T-cell (primary cell): ENCODE measurements around the gene PADI3. TPM values are rescaled to one million over a fixed set of nuclear protein-coding genes. Genes with fewer than 3 reads are reported as not detected.

Source experiments
- ATAC-seq, 4 experiments: fragments of 200-7000 bp in 3 of 4; fragments of 150-1000 bp in 1 of 4; cut with Tn5 transposase; replicated peaks in 1 of 4; 1 replicate in 3 of 4; 2 replicates in 1 of 4; pipeline ENCODE4 v1.10.0; 2021; ENCODE audit warnings: moderate library complexity in 3 of 4, mild to moderate bottlenecking in 2 of 4, moderate number of reproducible peaks in 1 of 4
- CTCF ChIA-PET, 2 donors: fragments of 300-600 bp; sonication (Branson Sonifier 250); formaldehyde crosslinking; loops; one replicate each; lab custom pipeline; 2022; ENCODE audit warnings: antibody characterized with exemption in 2 of 2; lab: Charles Lee
- POLR2A ChIA-PET, 2 donors: fragments of 300-600 bp; sonication (Branson Sonifier 250); formaldehyde crosslinking; loops; one replicate each; lab custom pipeline; 2022; ENCODE audit warnings: antibody characterized with exemption in 2 of 2; lab: Charles Lee
- DNase-seq, 35 experiments: peaks; one replicate each; pipeline versions ENCODE4 v3.0.0 to v3.0.0-alpha.2; 2013 to 2023
- H3K27ac ChIP-seq: one replicate; pipeline ENCODE4 v1.5.1; 2013; ENCODE audit warnings: low read length
- H3K27me3 ChIP-seq, 2 experiments: replicated peaks in 1 of 2; 1 replicate in 1 of 2; 2 replicates in 1 of 2; pipeline versions ENCODE4 v1.6.1 to v1.7.0; 2013; ENCODE audit warnings: low read length in 1 of 2, mixed read lengths in 1 of 2; ENCODE audit not compliant: control insufficient read depth in 2 of 2, insufficient read depth in 2 of 2; ENCODE audit errors: extremely low read depth in 1 of 2
- H3K36me3 ChIP-seq, 2 donors: 1 replicate in 1 of 2; 2 replicates in 1 of 2; pipeline versions ENCODE4 v1.6.1 to v1.7.0; 2013; ENCODE audit warnings: low read length in 1 of 2; ENCODE audit not compliant: control insufficient read depth in 2 of 2, insufficient read depth in 1 of 2; ENCODE audit errors: extremely low read depth in 1 of 2
- H3K4me1 ChIP-seq, 2 experiments: 1 replicate in 1 of 2; 2 replicates in 1 of 2; pipeline versions ENCODE4 v1.6.1 to v1.7.0; 2013; ENCODE audit warnings: low read length in 2 of 2, mixed read lengths in 1 of 2; ENCODE audit not compliant: insufficient read depth in 2 of 2, control insufficient read depth in 1 of 2; ENCODE audit errors: extremely low read depth in 1 of 2
- H3K4me3 ChIP-seq, 2 donors: 1 replicate in 1 of 2; 2 replicates in 1 of 2; pipeline versions ENCODE4 v1.5.1 to v1.7.0; 2013; ENCODE audit warnings: mild to moderate bottlenecking in 2 of 2, low read length in 1 of 2, moderate library complexity in 1 of 2; ENCODE audit not compliant: control insufficient read depth in 1 of 2; ENCODE audit errors: extremely low read depth in 1 of 2
- H3K9me3 ChIP-seq: 2 replicates; pipeline ENCODE4 v1.7.0; 2013
- H3K27ac Mint-ChIP-seq, 2 donors: one replicate each; pipeline ENCODE4 v1.8.0; 2020 to 2021; ENCODE audit warnings: mild to moderate bottlenecking in 2 of 2, mixed read lengths in 2 of 2
- H3K27me3 Mint-ChIP-seq, 2 donors: one replicate each; pipeline ENCODE4 v1.8.0; 2021 to 2022; ENCODE audit warnings: mixed read lengths in 2 of 2
- H3K36me3 Mint-ChIP-seq: one replicate; pipeline ENCODE4 v1.8.0; 2021; ENCODE audit warnings: mixed read lengths
- H3K4me1 Mint-ChIP-seq, 3 donors: one replicate each; pipeline ENCODE4 v1.8.0; 2020 to 2022; ENCODE audit warnings: mixed read lengths in 3 of 3, mild to moderate bottlenecking in 1 of 3
- H3K4me3 Mint-ChIP-seq, 3 donors: one replicate each; pipeline ENCODE4 v1.8.0; 2020 to 2022; ENCODE audit warnings: mild to moderate bottlenecking in 3 of 3, mixed read lengths in 3 of 3, moderate library complexity in 3 of 3
- H3K9me3 Mint-ChIP-seq, 3 donors: one replicate each; pipeline ENCODE4 v1.8.0; 2020 to 2022; ENCODE audit warnings: mixed read lengths in 3 of 3
- WGBS: methylation state at CpG from one replicate; pipeline ENCODE4 v1.1.5; 2013; ENCODE audit warnings: missing lambda C conversion rate; ENCODE audit not compliant: insufficient coverage; 5-methylcytosine and 5-hydroxymethylcytosine counted together
- total RNA-seq, 35 experiments: library from RNA in 6 of 35; stranded (reverse) in 6 of 35; fragments of 120-200 nt in 1 of 35; gene quantifications; one replicate each; pipeline versions ENCODE4 v1.2.1 to v1.2.4 and lab custom pipeline; 2013 to 2026

The PADI3 gene
- total RNA-seq, result not detected
- total RNA-seq (2013), result not detected
- 0 to 0.18 (median 0) reads per million in 29 experiments for total RNA-seq (lab: John Stamatoyannopoulos, UW)

GRCh38 chr1:17248781-17249180 is at the start of gene PADI3:
PADI3 (plus strand) TSS chr1:17249098; CDS start chr1:17249138, 40 bp downstream.
- Mint-ChIP-seq H3K4me1 (no peaks in the 10 kb centered on the region), H3K36me3 (no peaks in the 10 kb centered on the region), H3K27me3 (peaks cover 13 to 29% of the 10 kb centered on the region in 2 donors), H3K27ac (no peak within 1 kb of the TSS), H3K4me3 (no peak within 1 kb of the TSS), H3K9me3 (no peaks in the 10 kb centered on the region)
- ChIA-PET POLR2A (no interaction called here), CTCF (interaction anchor here in 1 of 2 donors (0.7 kb wide), 1 partner anchor 128 kb away, joined by 3 read pairs; no protein-coding TSS in a partner anchor)
- Histone ChIP-seq H3K4me1 (no peaks in the 10 kb centered on the region), H3K27me3 (peaks cover 0 to 27% of the 10 kb centered on the region in 2 experiments), H3K27ac (no peak within 1 kb of the TSS), H3K36me3 (no peaks in the 10 kb centered on the region), H3K9me3 (no peaks in the 10 kb centered on the region), H3K4me3 (no peak within 1 kb of the TSS)
- no peak for ATAC-seq
- 71% methylated on average over 5 of the region's 9 CpGs for WGBS
- no peak for DNase-seq

DNA sequence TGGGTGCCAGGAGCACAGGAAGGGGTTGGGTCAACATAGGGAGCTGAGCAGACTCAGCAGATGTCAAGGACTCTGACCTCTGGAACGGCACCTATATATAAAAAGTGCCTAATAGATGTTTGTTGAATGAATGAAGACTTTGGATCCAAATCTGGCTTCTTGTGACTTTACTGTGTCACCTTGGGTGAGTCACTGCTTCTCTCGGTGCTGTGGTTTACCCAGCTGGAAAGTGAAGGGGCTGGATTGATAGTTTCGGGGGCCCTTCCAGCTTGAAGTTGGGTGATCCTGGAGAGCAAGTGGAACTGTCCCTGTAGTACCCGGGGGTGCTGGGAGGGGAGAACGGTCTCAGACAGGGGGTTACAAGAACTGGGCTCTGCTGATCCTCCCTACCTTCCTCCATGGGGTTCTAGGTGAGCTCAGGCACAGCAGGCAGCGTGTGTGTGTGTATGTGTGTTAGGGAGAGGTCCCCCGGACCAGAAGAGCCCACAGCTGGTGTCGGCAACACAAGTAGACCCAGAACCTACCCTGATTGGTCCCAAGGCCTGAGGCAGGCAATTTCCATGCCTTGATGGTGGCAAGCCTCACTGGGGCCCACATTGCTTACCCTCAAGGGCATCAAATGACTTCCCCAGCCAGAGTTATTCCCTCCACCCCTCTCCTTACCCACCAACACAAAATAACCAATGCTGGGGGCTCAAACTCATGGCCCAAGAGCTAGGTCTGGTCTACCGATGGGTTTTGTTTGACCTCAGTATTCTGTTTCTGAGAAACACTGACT is 49.4 kb upstream of the PADI3 start:
- Mint-ChIP-seq H3K4me3 (no peak overlapping the region), H3K4me1 (peaks cover 30 to 42% (median 41%) of the 10 kb centered on the region in 3 donors), H3K27ac (no peak overlapping the region), H3K27me3 (peaks cover 8 to 17% of the 10 kb centered on the region in 2 donors), H3K36me3 (no peaks in the 10 kb centered on the region), H3K9me3 (no peaks in the 10 kb centered on the region)
- ChIA-PET POLR2A (no interaction called here), CTCF (no interaction called here)
- Histone ChIP-seq H3K36me3 (no peaks in the 10 kb centered on the region), H3K4me3 (no peak overlapping the region), H3K9me3 (no peaks in the 10 kb centered on the region), H3K27me3 (peaks cover 0 to 10% of the 10 kb centered on the region in 2 experiments), H3K27ac (no peak overlapping the region), H3K4me1 (peaks cover 12 to 17% of the 10 kb centered on the region in 2 experiments)
- DNase-seq, result peak in 1 of 35 experiments; percentile 3
- WGBS, result 76% methylated on average over 5 of the region's 9 CpGs
- no peak for ATAC-seq

DNA sequence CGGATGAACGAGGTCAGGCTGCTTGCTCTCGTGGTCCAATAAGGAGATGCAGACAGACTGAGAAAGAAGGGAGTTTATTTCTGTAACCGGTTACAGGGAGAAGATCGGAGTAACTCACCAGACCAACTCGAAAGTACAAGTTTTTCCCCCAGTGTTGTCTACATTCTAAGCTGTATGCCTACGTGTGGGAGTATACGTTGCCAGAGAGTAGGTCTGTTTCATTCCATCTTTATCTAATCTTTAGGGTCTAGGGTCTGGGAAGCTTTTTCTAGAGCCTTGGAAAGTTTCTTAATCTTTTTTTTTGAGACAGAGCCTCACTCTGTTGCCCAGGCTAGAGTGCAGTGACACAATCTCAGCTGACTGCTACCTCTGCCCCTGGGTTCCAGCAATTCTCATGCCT is 48.7 kb upstream of the PADI3 start:
- no peak for DNase-seq
- Histone ChIP-seq H3K36me3 (no peaks in the 10 kb centered on the region), H3K4me1 (peaks cover 12 to 17% of the 10 kb centered on the region in 2 experiments), H3K27ac (no peak overlapping the region), H3K4me3 (no peak overlapping the region), H3K9me3 (no peaks in the 10 kb centered on the region), H3K27me3 (peaks cover 0 to 10% of the 10 kb centered on the region in 2 experiments)
- Mint-ChIP-seq H3K9me3 (no peaks in the 10 kb centered on the region), H3K36me3 (no peaks in the 10 kb centered on the region), H3K27me3 (peaks cover 10 to 20% of the 10 kb centered on the region in 2 donors), H3K4me1 (peaks cover 30 to 48% (median 42%) of the 10 kb centered on the region in 3 donors), H3K4me3 (no peak overlapping the region), H3K27ac (no peak overlapping the region)
- 90% methylated on average over 5 of the region's 8 CpGs for WGBS
- ChIA-PET POLR2A (no interaction called here), CTCF (no interaction called here)
- ATAC-seq, result no peak

- peaks cover 30 to 53% (median 42%) of the 10 kb centered on the region in 3 donors for H3K4me1 Mint-ChIP-seq
- H3K27ac Mint-ChIP-seq, result peak overlapping the region in 1 of 2 donors; percentile 4
- peak overlapping the region in 1 of 3 donors; percentile 71 for H3K4me3 Mint-ChIP-seq
- Histone ChIP-seq H3K27me3 (peaks cover 0 to 13% of the 10 kb centered on the region in 2 experiments), H3K9me3 (no peaks in the 10 kb centered on the region), H3K27ac (no peak overlapping the region), H3K4me3 (no peak overlapping the region), H3K4me1 (peaks cover 12 to 17% of the 10 kb centered on the region in 2 experiments), H3K36me3 (no peaks in the 10 kb centered on the region)
- peaks cover 13 to 25% of the 10 kb centered on the region in 2 donors for H3K27me3 Mint-ChIP-seq
- CTCF ChIA-PET, result no interaction called here
- DNase-seq (no peak), ATAC-seq (no peak)
- no peaks in the 10 kb centered on the region for H3K9me3 Mint-ChIP-seq
- WGBS, result no CpG with 5 or more reads among the region's 5 CpGs
- POLR2A ChIA-PET, result no interaction called here
- H3K36me3 Mint-ChIP-seq, result no peaks in the 10 kb centered on the region
Measured at GRCh38 chr1:17200756-17201155, 48.1 kb upstream of the PADI3 start.

- Mint-ChIP-seq H3K4me3 (peak overlapping the region; percentile 39 to 71 (median 58)), H3K9me3 (no peaks in the 10 kb centered on the region), H3K27me3 (peaks cover 16 to 32% of the 10 kb centered on the region in 2 donors), H3K4me1 (peaks cover 30 to 58% (median 42%) of the 10 kb centered on the region in 3 donors), H3K36me3 (no peaks in the 10 kb centered on the region), H3K27ac (peak overlapping the region in 1 of 2 donors; percentile 36)
- DNase-seq (peak in 12 of 35 experiments; percentile 2 to 35 (median 9)), ATAC-seq (peak in 3 of 4 experiments; percentile 68 to 90 (median 73))
- H3K27ac ChIP-seq, result no peak overlapping the region
- H3K9me3 ChIP-seq, result no peaks in the 10 kb centered on the region
- ChIA-PET CTCF (no interaction called here), POLR2A (interaction anchor here in 1 of 2 donors (0.6 kb wide), 1 partner anchor 207 kb away, joined by 3 read pairs; no protein-coding TSS in a partner anchor)
- WGBS, result 11% methylated on average over 3 of the region's 9 CpGs
- peak overlapping the region in 1 of 2 donors; percentile 41 for H3K4me3 ChIP-seq
- no peaks in the 10 kb centered on the region for H3K36me3 ChIP-seq
- peaks cover 0 to 20% of the 10 kb centered on the region in 2 experiments for H3K27me3 ChIP-seq
- peaks cover 12 to 17% of the 10 kb centered on the region in 2 experiments for H3K4me1 ChIP-seq
Measured at GRCh38 chr1:17201201-17202021, 47.5 kb upstream of the PADI3 start.
